Measurements from ENCODE around the gene IDH3A.

IDH3A gene

DNA sequence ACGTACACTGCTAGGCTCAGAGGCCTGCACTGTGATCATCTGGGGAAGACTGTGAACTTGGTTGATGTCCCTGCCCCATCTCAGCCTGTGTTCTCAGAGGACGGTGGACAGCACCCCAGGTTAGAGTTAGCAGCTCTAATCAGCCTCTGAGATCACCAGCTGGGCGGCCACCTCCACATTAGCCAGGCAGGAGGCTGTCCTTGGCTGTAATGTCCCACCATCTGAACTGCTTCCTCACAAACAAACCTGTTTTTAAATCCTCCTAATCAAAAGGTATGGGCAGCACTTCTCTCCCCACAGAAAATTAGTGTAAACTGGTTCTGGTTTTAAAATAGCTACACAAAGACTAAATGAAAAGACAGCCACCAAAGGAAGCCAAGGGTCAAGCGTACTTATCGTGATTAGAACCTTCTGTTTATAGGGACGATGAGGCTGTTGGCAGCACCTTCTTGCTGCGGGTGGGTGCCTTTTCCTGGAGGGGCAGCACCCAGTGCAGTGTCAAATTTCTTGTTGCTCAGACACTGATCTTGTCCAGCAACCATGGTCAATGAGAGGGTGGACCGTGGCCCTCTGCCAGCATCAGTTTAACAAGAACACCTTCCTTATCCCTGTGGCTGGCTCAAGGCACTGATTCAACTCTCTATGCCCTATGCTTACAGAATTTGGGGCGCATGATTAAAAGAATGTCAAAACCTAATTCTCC, 60.6 kb downstream of the IDH3A start:
- no peak overlapping the region for H3K4me2 ChIP-seq
- no peak overlapping the region for H3K4me3 ChIP-seq (IDR thresholded peaks at IDR 0.05; ENCODE audit: insufficient read depth, low read depth, low read length)
- no peaks in the 10 kb centered on the region for H3K27me3 ChIP-seq (ENCODE audit: insufficient read depth, low read depth)
- no peaks in the 10 kb centered on the region for H3K36me3 ChIP-seq (ENCODE audit: insufficient read depth)
- TF ChIP-seq, protein P1, sequence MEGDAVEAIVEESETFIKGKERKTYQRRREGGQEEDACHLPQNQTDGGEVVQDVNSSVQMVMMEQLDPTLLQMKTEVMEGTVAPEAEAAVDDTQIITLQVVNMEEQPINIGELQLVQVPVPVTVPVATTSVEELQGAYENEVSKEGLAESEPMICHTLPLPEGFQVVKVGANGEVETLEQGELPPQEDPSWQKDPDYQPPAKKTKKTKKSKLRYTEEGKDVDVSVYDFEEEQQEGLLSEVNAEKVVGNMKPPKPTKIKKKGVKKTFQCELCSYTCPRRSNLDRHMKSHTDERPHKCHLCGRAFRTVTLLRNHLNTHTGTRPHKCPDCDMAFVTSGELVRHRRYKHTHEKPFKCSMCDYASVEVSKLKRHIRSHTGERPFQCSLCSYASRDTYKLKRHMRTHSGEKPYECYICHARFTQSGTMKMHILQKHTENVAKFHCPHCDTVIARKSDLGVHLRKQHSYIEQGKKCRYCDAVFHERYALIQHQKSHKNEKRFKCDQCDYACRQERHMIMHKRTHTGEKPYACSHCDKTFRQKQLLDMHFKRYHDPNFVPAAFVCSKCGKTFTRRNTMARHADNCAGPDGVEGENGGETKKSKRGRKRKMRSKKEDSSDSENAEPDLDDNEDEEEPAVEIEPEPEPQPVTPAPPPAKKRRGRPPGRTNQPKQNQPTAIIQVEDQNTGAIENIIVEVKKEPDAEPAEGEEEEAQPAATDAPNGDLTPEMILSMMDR (conservative IDR thresholded peaks at IDR 0.05; ENCODE audit: low read depth, low read length): no peak
- no peaks in the 10 kb centered on the region for H3K79me2 ChIP-seq (ENCODE audit: insufficient read depth, low read depth)
- H3K27ac ChIP-seq: no peak overlapping the region
- H3K4me1 ChIP-seq (ENCODE audit: low read depth, poor library complexity, severe bottlenecking): no peaks in the 10 kb centered on the region
- H4K20me1 ChIP-seq (ENCODE audit: insufficient read depth): no peaks in the 10 kb centered on the region
- no peak overlapping the region for H3K9ac ChIP-seq
- H2AFZ ChIP-seq (ENCODE audit: low read depth): no peak overlapping the region

DNA sequence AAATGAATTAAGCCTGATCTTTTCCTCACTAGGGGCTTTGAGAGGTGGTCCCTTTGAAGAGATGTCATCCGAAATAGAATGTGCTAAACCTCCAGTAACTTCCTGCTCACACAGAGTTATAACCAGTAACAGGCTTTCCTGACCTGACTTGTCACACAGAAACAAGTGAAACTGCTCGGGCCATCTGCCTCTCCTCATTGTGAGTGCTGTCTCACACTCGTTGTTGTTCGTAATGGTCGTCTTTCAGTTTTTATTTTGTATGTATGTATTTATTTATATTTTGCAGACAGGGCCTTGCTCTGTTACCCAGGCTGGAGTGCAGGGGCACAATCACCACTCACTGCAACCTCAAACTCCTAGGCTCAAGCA, 61.2 kb downstream of the IDH3A start:
- H3K4me3 ChIP-seq (IDR thresholded peaks at IDR 0.05; ENCODE audit: insufficient read depth, low read depth, low read length): no peak overlapping the region
- no peak overlapping the region for H3K27ac ChIP-seq
- H2AFZ ChIP-seq (ENCODE audit: low read depth): no peak overlapping the region
- no peak overlapping the region for H3K4me2 ChIP-seq
- TF ChIP-seq, protein P1 (conservative IDR thresholded peaks at IDR 0.05; ENCODE audit: low read depth, low read length): no peak
- no peaks in the 10 kb centered on the region for H4K20me1 ChIP-seq (ENCODE audit: insufficient read depth)
- H3K79me2 ChIP-seq (ENCODE audit: insufficient read depth, low read depth): no peaks in the 10 kb centered on the region
- no peaks in the 10 kb centered on the region for H3K27me3 ChIP-seq (ENCODE audit: insufficient read depth, low read depth)
- no peak overlapping the region for H3K9ac ChIP-seq
- no peaks in the 10 kb centered on the region for H3K36me3 ChIP-seq (ENCODE audit: insufficient read depth)
- H3K4me1 ChIP-seq (ENCODE audit: low read depth, poor library complexity, severe bottlenecking): no peaks in the 10 kb centered on the region

GRCh38 chr15:78211189-78211921, 62.2 kb downstream of the IDH3A start:
- TF ChIP-seq, protein P1 (conservative IDR thresholded peaks at IDR 0.05; ENCODE audit: low read depth, low read length): no peak
- Histone ChIP-seq H4K20me1 (ENCODE audit: insufficient read depth) (no peaks in the 10 kb centered on the region), H3K4me1 (ENCODE audit: low read depth, poor library complexity, severe bottlenecking) (no peaks in the 10 kb centered on the region), H3K4me3 (IDR thresholded peaks at IDR 0.05; ENCODE audit: insufficient read depth, low read depth, low read length) (no peak overlapping the region), H3K9ac (no peak overlapping the region), H3K27me3 (ENCODE audit: insufficient read depth, low read depth) (no peaks in the 10 kb centered on the region), H3K36me3 (ENCODE audit: insufficient read depth) (no peaks in the 10 kb centered on the region), H2AFZ (ENCODE audit: low read depth) (no peak overlapping the region), H3K27ac (no peak overlapping the region), H3K79me2 (ENCODE audit: insufficient read depth, low read depth) (no peaks in the 10 kb centered on the region), H3K4me2 (no peak overlapping the region)

DNA sequence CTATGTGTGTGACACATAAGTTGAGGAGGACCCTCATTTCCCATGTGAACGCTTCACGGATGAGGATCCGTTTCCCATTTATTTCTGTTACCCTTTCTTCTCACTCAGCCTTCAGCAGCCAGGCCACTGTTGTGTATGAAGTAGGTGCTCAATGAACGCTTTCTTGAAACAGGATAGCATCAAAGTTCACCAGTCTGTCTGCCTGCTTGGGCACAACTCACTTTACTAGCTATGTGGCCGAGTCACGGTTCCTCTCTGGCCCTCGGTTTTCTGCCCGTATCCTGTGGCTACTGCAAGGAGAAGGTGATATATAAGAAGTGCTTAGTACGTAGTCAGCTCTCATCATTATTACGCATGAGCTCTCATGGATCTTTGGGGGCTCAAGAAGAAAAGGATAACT, 62.8 kb downstream of the IDH3A start:
- no peaks in the 10 kb centered on the region for H4K20me1 ChIP-seq (ENCODE audit: insufficient read depth)
- no peak overlapping the region for H2AFZ ChIP-seq (ENCODE audit: low read depth)
- H3K36me3 ChIP-seq (ENCODE audit: insufficient read depth): no peaks in the 10 kb centered on the region
- H3K4me3 ChIP-seq (IDR thresholded peaks at IDR 0.05; ENCODE audit: insufficient read depth, low read depth, low read length): no peak overlapping the region
- H3K79me2 ChIP-seq (ENCODE audit: insufficient read depth, low read depth): no peaks in the 10 kb centered on the region
- no peaks in the 10 kb centered on the region for H3K27me3 ChIP-seq (ENCODE audit: insufficient read depth, low read depth)
- TF ChIP-seq, protein P1 (conservative IDR thresholded peaks at IDR 0.05; ENCODE audit: low read depth, low read length): no peak
- H3K9ac ChIP-seq: no peak overlapping the region
- H3K4me2 ChIP-seq: no peak overlapping the region
- H3K4me1 ChIP-seq (ENCODE audit: low read depth, poor library complexity, severe bottlenecking): no peaks in the 10 kb centered on the region
- no peak overlapping the region for H3K27ac ChIP-seq
